Measurements from ENCODE around the gene ZNF653.

DNA sequence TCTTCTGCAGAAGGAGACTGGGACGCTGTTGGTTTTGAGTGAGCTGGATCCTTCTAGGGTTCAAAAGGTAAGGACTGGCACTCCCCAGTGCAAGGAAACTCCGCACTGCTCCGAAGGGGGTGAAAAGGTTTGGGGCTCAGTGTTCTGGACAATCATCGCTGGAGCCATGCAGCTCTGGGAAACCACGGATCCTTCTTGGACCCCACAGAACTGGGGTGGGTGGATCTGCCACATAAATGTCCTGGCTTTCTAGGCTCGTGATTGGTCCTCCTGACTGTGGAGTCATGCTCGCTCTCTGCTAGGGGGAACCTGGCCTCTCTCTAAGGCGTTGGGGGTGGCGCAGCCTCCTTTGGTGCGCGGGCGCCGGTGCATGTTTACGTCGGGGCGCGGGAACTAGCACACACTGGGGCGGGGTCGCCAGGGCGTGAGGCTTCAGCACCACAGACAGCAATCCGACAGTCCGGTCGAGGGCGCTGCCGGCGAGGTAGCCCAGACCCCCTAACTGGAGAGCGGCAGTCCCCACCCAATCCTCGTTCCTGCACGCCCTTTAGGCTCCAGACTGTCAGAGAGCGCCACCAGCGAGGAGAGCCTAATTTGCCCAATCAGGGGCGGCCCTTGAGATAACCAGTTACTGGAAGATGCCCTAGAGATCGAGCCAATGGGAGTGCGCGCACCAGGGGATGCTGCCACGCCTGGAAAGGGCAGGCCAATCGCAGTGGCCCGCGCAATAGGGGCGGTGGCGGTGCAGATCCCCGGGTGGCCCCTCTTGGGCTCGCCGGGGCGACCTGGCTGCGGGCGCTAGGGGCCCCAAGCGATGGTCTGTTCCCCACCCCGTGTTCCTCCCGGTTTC, 23.9 kb downstream of the ZNF653 start:
- TF ChIP-seq GATA2 (IDR thresholded peaks at IDR 0.05; ENCODE audit: low read depth, low read length) (no peak), GATA3 (IDR thresholded peaks at IDR 0.05; ENCODE audit: low read depth, low read length) (no peak)

Measured in SH-SY5Y (cell line).